Measurements from ENCODE around the gene TMPRSS6.

- TF ChIP-seq CTCF (IDR thresholded peaks at IDR 0.05 in 4 of 5, conservative IDR thresholded peaks at IDR 0.05 in 1 of 5) (no peak), POLR2A (IDR thresholded peaks at IDR 0.05) (no peak)
Measured at GRCh38 chr22:37153901-37154300, 44.4 kb upstream of the TMPRSS6 start.
